HG02759 (cell line): Measurements from ENCODE around the gene TAL1.

Experiments used
- ATAC-seq: cut with Tn5 transposase; IDR thresholded peaks from one replicate; pipeline ENCODE4 v1.9.1; 2021; ENCODE audit warnings: mild to moderate bottlenecking, moderate library complexity; ENCODE audit not compliant: unreplicated experiment

TAL1 gene

GRCh38 chr1:47178654-47179016, 53.4 kb downstream of the TAL1 start:
- ATAC-seq, result no peak

- ATAC-seq, result no peak
These were observed 54.0 kb downstream of the TAL1 start for GRCh38 chr1:47178020-47178419.

- no peak for ATAC-seq
These were observed 56.6 kb downstream of the TAL1 start for GRCh38 chr1:47175227-47175934.

- ATAC-seq, result no peak
These were observed 57.4 kb downstream of the TAL1 start for GRCh38 chr1:47174656-47175020.

- ATAC-seq, result no peak
These were observed 59.2 kb downstream of the TAL1 start for GRCh38 chr1:47172782-47173181.
